Neural progenitor cell (in vitro differentiated cells): Measurements from ENCODE around the gene MAMDC4.

Experiments used
- CTCF ChIP-seq: fragments of 200-600 bp; sonication (generic); IDR thresholded peaks from 2 replicates; pipeline ENCODE4 v1.5.1; 2017; ENCODE audit warnings: antibody characterized with exemption, mild to moderate bottlenecking
- EZH2 ChIP-seq: fragments of 200-600 bp; sonication (generic); IDR thresholded peaks from 2 replicates; pipeline ENCODE4 v1.6.1; 2017; ENCODE audit warnings: antibody characterized with exemption, mild to moderate bottlenecking, moderate library complexity
- EZH2phosphoT487 ChIP-seq: fragments of 200-600 bp; sonication (generic); IDR thresholded peaks from 2 replicates; pipeline ENCODE4 v1.6.1; 2017; ENCODE audit warnings: antibody characterized with exemption

DNA sequence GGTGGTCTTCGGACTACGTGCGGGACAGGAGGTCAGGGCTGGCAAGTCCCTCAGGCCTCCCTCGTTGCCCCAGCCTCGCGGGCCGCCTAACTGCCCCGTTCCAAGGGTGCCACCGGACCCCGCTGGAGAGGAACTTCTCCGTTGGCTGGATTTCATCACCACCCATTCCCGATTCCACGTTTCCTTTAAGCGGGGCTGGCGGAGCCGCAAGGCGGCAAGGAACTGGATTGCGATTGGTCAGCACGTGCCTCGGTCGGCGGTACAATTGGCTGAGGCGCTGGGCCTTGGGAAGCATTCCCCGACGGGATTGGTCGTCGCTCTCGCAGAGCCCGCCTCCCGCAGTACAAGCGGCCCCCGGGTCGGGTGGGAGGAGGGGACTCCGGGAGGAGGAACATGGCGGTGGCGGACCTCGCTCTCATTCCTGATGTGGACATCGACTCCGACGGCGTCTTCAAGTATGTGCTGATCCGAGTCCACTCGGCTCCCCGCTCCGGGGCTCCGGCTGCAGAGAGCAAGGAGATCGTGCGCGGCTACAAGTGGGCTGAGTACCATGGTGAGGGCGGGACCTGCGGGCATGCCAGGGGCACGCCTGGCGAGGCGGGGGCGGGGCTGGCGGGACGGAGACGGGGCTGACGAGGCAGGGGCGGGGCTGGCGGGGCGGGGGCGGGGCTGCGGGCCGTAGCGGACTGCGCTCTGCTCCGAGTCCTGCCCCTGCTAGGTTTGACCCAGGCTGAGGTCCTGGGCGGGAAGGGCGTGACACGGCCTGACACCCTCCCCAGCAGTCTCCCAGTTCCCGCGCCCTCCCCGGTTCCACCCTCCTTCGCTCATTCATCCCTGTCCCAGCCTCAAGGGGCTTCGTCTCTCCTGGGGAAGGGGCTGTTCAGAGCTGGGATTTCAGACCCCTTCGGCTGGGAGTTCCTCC lies 2.8 kb upstream of the MAMDC4 start, which contains the start of gene PHPT1:
- no peak for TF ChIP-seq CTCF
- no peak for TF ChIP-seq EZH2
- no peak for TF ChIP-seq EZH2phosphoT487
